Liver (tissue), 9 donors: Measurements from ENCODE around the gene PUSL1. TPM values are rescaled to one million over a fixed set of nuclear protein-coding genes. Genes with fewer than 3 reads are reported as not detected.

ENCODE experiments used
- DNase-seq: peaks from one replicate; pipeline ENCODE4 v3.0.0-alpha.2; 2017; ENCODE audit warnings: low spot score
- H3K27ac ChIP-seq, 2 donors: one replicate each; pipeline ENCODE4 v1.7.0; 2013; ENCODE audit warnings: inconsistent platforms in 2 of 2, low read length in 2 of 2, control low read depth in 1 of 2, low read depth in 1 of 2, mild to moderate bottlenecking in 1 of 2
- H3K27me3 ChIP-seq, 4 donors: one replicate each; pipeline versions ENCODE4 v1.6.1 to v1.7.0; 2013; ENCODE audit warnings: low read length in 3 of 4, inconsistent platforms in 1 of 4, mild to moderate bottlenecking in 1 of 4, moderate library complexity in 1 of 4; ENCODE audit not compliant: control insufficient read depth in 4 of 4, insufficient read depth in 4 of 4
- H3K36me3 ChIP-seq, 4 donors: one replicate each; pipeline versions ENCODE4 v1.6.1 to v1.7.0; 2013; ENCODE audit warnings: low read length in 3 of 4, mild to moderate bottlenecking in 3 of 4, low read depth in 1 of 4, moderate library complexity in 1 of 4; ENCODE audit not compliant: control insufficient read depth in 4 of 4, insufficient read depth in 3 of 4
- H3K4me1 ChIP-seq, 4 donors: one replicate each; pipeline versions ENCODE4 v1.6.1 to v1.7.0; 2013; ENCODE audit warnings: low read length in 3 of 4, mild to moderate bottlenecking in 3 of 4, moderate library complexity in 1 of 4; ENCODE audit not compliant: control insufficient read depth in 4 of 4, insufficient read depth in 4 of 4
- H3K4me3 ChIP-seq, 3 donors: one replicate each; pipeline versions ENCODE4 v1.6.1 to v1.7.0; 2013; ENCODE audit warnings: low read length in 3 of 3, control low read depth in 1 of 3, low read depth in 1 of 3, mild to moderate bottlenecking in 1 of 3
- H3K9ac ChIP-seq, 2 donors: one replicate each; pipeline ENCODE4 v1.7.0; 2013; ENCODE audit warnings: low read length in 2 of 2, mild to moderate bottlenecking in 2 of 2, moderate library complexity in 2 of 2, control low read depth in 1 of 2, low read depth in 1 of 2
- H3K9me3 ChIP-seq, 4 donors: one replicate each; pipeline versions ENCODE4 v1.6.1 to v1.7.0; 2013; ENCODE audit warnings: low read length in 3 of 4; ENCODE audit not compliant: control insufficient read depth in 4 of 4
- ATF3 ChIP-seq: IDR thresholded peaks from 2 replicates; pipeline ENCODE4 v1.6.1; 2016; ENCODE audit warnings: antibody characterized with exemption
- FOXA1 ChIP-seq: IDR thresholded peaks from 2 replicates; pipeline ENCODE4 v1.6.1; 2016; ENCODE audit warnings: antibody characterized with exemption
- FOXA2 ChIP-seq: IDR thresholded peaks from 2 replicates; pipeline ENCODE4 v1.6.1; 2016; ENCODE audit warnings: antibody characterized with exemption
- GABPA ChIP-seq, 2 donors: IDR thresholded peaks in 1 of 2; conservative IDR thresholded peaks in 1 of 2; 2 replicates each; pipeline ENCODE4 v1.6.1; 2016; ENCODE audit warnings: antibody characterized with exemption in 2 of 2, mild to moderate bottlenecking in 1 of 2, moderate library complexity in 1 of 2
- HNF4G ChIP-seq: IDR thresholded peaks from 2 replicates; pipeline ENCODE4 v1.6.1; 2016; ENCODE audit warnings: antibody characterized with exemption
- JUND ChIP-seq, 2 donors: IDR thresholded peaks; 2 replicates each; pipeline ENCODE4 v1.6.1; 2016; ENCODE audit warnings: antibody characterized with exemption in 2 of 2
- NR2F2 ChIP-seq: IDR thresholded peaks from 2 replicates; pipeline ENCODE4 v1.6.1; 2016; ENCODE audit warnings: antibody characterized with exemption
- RAD21 ChIP-seq, 2 donors: IDR thresholded peaks; 2 replicates each; pipeline ENCODE4 v1.6.1; 2016; ENCODE audit warnings: antibody characterized with exemption in 2 of 2, mild to moderate bottlenecking in 2 of 2
- REST ChIP-seq: IDR thresholded peaks from 2 replicates; pipeline ENCODE4 v1.6.1; 2016; ENCODE audit warnings: antibody characterized with exemption, mild to moderate bottlenecking
- RXRA ChIP-seq, 2 donors: IDR thresholded peaks; 2 replicates each; pipeline ENCODE4 v1.6.1; 2017 to 2018; ENCODE audit warnings: antibody characterized with exemption in 2 of 2, mild to moderate bottlenecking in 1 of 2
- SP1 ChIP-seq: IDR thresholded peaks from 2 replicates; pipeline ENCODE4 v1.6.1; 2018; ENCODE audit warnings: antibody characterized with exemption, mild to moderate bottlenecking
- TAF1 ChIP-seq: conservative IDR thresholded peaks from 2 replicates; pipeline ENCODE4 v1.6.1; 2016; ENCODE audit warnings: antibody characterized with exemption, mild to moderate bottlenecking
- YY1 ChIP-seq: IDR thresholded peaks from 2 replicates; pipeline ENCODE4 v1.6.1; 2016; ENCODE audit warnings: antibody characterized with exemption, mild to moderate bottlenecking
- WGBS: extraction: QIAGEN DNeasy Blood & Tissue Kit; methylation state at CpG from one replicate; pipeline ENCODE4 v1.1.7; 2013; 5-methylcytosine and 5-hydroxymethylcytosine counted together
- polyA plus RNA-seq, 2 donors: library from polyadenylated mRNA; stranded (reverse) in 1 of 2; unstranded in 1 of 2; fragments of 200-250 nt in 1 of 2; fragments of >200 nt in 1 of 2; fragmentation: Nextera tagmentation in 1 of 2; extraction: Ambion mirVana in 1 of 2; gene quantifications; one replicate each; pipeline versions ENCODE4 v1.2.1 to v1.2.3, GENCODE V29; 2013 to 2015
- total RNA-seq, 2 donors: library from RNA; depleted of rRNA; stranded (reverse); fragments of >200 nt; gene quantifications; one replicate each; pipeline ENCODE4 v1.2.3, GENCODE V29; 2014
- TF ChIP-seq, protein P1 (sequence below): IDR thresholded peaks from 2 replicates; pipeline ENCODE4 v1.6.1; 2016; ENCODE audit warnings: antibody characterized with exemption
- TF ChIP-seq, protein P2 (sequence below): IDR thresholded peaks from 2 replicates; pipeline ENCODE4 v1.6.1; 2016; ENCODE audit warnings: antibody characterized with exemption
- donor health status: healthy.
- donor health status: healthy.
- donor health status: healthy.
- donor health status: healthy.
- donor health status: healthy.

Gene PUSL1
- total and polyA plus RNA-seq, 4 donors, result 9.3 to 14.9 (median 10.3) TPM

- TF ChIP-seq FOXA1 (no peak), GABPA (IDR thresholded peaks at IDR 0.05 in 1 of 2, conservative IDR thresholded peaks at IDR 0.05 in 1 of 2) (no peak), TAF1 (no peak), RAD21 (IDR thresholded peaks at IDR 0.05) (no peak)
- TF ChIP-seq, protein P1, sequence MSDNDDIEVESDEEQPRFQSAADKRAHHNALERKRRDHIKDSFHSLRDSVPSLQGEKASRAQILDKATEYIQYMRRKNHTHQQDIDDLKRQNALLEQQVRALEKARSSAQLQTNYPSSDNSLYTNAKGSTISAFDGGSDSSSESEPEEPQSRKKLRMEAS, result no peak
Observed at GRCh38 chr1:1296070-1297061, 12.0 kb upstream of the PUSL1 start (continued).

- Histone ChIP-seq H3K4me3 (no peak overlapping the region), H3K27me3 (no peaks in the 10 kb centered on the region), H3K36me3 (peaks cover 0 to 17% (median 2%) of the 10 kb centered on the region in 4 donors), H3K27ac (no peak overlapping the region), H3K4me1 (no peaks in the 10 kb centered on the region), H3K9me3 (no peaks in the 10 kb centered on the region), H3K9ac (no peak overlapping the region)
- DNase-seq, result no peak
- no peak for TF ChIP-seq FOXA2
- TF ChIP-seq, protein P2, sequence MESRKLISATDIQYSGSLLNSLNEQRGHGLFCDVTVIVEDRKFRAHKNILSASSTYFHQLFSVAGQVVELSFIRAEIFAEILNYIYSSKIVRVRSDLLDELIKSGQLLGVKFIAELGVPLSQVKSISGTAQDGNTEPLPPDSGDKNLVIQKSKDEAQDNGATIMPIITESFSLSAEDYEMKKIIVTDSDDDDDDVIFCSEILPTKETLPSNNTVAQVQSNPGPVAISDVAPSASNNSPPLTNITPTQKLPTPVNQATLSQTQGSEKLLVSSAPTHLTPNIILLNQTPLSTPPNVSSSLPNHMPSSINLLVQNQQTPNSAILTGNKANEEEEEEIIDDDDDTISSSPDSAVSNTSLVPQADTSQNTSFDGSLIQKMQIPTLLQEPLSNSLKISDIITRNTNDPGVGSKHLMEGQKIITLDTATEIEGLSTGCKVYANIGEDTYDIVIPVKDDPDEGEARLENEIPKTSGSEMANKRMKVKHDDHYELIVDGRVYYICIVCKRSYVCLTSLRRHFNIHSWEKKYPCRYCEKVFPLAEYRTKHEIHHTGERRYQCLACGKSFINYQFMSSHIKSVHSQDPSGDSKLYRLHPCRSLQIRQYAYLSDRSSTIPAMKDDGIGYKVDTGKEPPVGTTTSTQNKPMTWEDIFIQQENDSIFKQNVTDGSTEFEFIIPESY, result no peak
- TF ChIP-seq YY1, result no peak
- no peak for TF ChIP-seq HNF4G
- TF ChIP-seq SP1, result no peak
- no peak for TF ChIP-seq ATF3
- TF ChIP-seq RAD21 (IDR thresholded peaks at IDR 0.05), result no peak
- TF ChIP-seq RXRA (IDR thresholded peaks at IDR 0.05), result no peak
- no peak for TF ChIP-seq NR2F2
- no peak for TF ChIP-seq JUND (IDR thresholded peaks at IDR 0.05)
- WGBS, result 95% methylated on average over 31 of the region's 31 CpGs
Observed at GRCh38 chr1:1297802-1298424, 10.5 kb upstream of the PUSL1 start.

DNA sequence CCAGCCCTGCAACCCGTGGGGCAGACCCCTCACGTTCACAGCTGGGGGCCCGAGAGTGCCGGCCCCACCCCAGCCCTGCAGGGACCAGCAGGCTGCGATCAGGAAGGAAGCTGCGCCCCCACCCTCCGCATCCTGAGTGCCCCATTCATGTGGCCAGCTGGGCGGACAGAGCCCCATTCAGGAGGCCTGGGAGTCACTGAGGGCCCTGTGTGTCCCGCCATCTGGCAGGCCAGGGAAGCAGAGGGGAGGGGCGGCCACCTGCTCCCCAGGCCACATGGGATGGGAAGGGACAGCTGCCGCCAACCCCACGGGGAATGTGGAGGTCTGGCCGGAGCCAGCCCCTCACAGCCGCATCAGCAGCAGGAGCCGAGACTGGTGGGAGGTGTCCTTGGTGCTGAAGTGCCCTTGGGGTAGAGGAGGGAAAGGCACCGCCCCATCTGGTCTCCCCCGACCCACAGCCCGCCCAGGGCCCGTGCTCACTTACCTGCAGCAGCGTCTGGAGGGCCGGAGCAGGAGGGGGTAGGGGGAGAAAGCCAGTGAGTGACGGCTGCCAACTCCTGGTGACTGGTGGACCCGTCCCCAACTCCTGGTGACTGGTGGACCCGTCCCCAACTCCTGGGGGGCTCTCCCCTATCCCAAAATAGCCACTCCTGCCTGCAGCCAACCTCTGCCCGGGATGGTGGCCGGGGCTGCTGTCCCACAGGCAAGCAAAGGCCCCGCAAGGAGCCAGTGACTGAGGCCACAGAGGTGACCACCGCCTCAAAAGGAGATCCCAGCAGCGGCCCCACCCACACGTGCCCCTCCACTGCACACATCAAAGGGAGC is 9.3 kb upstream of the PUSL1 start:
- no peak for DNase-seq

More for the DNA sequence above, 9.3 kb upstream of the PUSL1 start:
- Histone ChIP-seq H3K4me1 (no peaks in the 10 kb centered on the region), H3K4me3 (no peak overlapping the region), H3K9ac (no peak overlapping the region), H3K27me3 (no peaks in the 10 kb centered on the region), H3K27ac (no peak overlapping the region), H3K36me3 (peaks cover 0 to 14% (median 2%) of the 10 kb centered on the region in 4 donors), H3K9me3 (no peaks in the 10 kb centered on the region)
- TF ChIP-seq YY1, result no peak
- peak; percentile 90 for TF ChIP-seq REST
- no peak for TF ChIP-seq HNF4G
- whole genome bisulfite sequencing, result 91% methylated on average over 30 of the region's 30 CpGs
